GM10266 (cell line): ENCODE results near the gene PLEKHJ1.
"Not testable (repeated sequence)": the region's sequence is repeated elsewhere in the genome, so short reads cannot be mapped to it uniquely, and the experiment has no call there.

Source experiments
- DNase-seq: peaks from one replicate; pipeline ENCODE4 v3.0.0; 2012; ENCODE audit errors: extremely low spot score
- TF ChIP-seq, protein P1 (sequence below): IDR thresholded peaks from 2 replicates; pipeline ENCODE4 v1.5.1; 2012; ENCODE audit warnings: mild to moderate bottlenecking, low read depth; ENCODE audit not compliant: control insufficient read depth, insufficient read depth; ENCODE audit errors: missing control alignments

Gene PLEKHJ1, protein sequence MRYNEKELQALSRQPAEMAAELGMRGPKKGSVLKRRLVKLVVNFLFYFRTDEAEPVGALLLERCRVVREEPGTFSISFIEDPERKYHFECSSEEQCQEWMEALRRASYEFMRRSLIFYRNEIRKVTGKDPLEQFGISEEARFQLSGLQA

DNA sequence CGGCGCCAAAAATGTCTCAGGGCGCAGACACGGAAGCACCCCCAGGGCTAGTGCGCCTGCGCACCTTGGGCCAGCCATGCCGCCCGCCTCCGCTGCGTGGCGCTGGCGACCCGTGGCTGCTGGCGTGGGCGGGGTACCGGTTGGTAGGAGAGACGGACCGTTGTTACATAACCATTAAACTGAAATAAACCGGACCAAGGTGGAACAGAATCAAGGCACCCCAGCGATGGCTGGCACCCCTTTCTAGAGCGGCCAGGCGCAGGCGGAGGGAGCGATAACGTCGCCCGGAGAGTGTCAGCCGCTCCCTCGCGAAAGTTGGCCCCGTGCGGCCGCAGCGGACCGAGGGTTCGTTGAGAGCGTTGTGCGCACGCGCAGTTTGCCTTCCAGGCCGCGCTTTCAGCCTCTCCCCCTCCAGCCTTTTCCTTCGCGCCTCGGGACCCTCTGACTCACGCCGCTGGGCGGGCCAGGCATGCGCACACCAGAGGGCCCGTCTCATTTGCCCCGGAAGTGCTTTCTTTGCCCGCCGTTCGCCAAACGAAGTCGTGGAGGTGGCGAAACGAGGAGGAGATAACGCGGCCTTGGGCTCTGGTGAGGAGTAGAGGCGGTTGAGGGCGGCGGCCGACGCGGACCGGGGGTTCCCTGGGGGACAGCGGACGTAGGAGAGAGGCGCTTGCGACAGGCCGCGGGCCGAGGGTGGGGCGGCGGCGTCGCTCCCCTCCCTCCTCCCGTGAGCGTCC, at the start of gene PLEKHJ1, which contains the start of gene SF3A2:
TSS of gene PLEKHJ1 (minus strand) at position 16 of the 737 bp plus-strand sequence. CDS start 81 bp downstream, outside the sequence.
TSS of gene SF3A2 (plus strand) at position 511 of the 737 bp plus-strand sequence. CDS start 6,595 bp downstream, outside the sequence.
- DNase-seq, result peak; percentile 99
- TF ChIP-seq, protein P1, sequence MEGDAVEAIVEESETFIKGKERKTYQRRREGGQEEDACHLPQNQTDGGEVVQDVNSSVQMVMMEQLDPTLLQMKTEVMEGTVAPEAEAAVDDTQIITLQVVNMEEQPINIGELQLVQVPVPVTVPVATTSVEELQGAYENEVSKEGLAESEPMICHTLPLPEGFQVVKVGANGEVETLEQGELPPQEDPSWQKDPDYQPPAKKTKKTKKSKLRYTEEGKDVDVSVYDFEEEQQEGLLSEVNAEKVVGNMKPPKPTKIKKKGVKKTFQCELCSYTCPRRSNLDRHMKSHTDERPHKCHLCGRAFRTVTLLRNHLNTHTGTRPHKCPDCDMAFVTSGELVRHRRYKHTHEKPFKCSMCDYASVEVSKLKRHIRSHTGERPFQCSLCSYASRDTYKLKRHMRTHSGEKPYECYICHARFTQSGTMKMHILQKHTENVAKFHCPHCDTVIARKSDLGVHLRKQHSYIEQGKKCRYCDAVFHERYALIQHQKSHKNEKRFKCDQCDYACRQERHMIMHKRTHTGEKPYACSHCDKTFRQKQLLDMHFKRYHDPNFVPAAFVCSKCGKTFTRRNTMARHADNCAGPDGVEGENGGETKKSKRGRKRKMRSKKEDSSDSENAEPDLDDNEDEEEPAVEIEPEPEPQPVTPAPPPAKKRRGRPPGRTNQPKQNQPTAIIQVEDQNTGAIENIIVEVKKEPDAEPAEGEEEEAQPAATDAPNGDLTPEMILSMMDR, result peak; percentile 100

DNA sequence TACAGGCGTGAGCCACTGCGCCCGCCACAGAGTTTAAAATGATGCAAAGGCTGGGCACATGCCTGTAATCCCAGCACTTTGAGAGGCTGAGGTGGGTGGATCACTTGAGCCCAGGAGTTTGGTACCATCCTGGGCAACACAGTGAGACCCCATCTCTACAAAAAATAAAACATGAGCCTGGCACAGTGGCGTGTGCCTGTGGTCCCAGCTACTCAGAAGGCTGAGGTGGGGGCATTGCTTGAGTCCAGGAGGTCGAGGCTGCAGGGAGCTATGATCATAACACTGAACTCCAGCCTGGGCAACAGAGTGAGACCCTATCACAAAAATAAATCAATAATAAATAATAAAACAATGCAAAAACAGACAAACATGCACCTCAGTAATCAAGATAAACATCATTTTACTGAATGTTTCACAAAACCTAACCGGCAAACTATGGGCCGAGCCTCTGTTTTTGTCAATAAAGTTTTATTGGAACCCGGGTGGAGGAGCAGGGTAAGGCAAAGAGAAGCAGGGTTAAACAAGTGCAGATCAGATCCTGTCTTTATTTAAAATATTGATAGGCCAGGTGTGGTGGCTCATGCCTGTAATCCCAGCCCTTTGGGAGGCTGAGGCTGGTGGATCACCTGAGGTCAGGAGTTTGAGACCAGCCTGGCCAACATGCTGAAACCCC, 47.8 kb upstream of the PLEKHJ1 start:
- no peak for DNase-seq
- TF ChIP-seq, protein P1, result no peak

- TF ChIP-seq, protein P1, result no peak
- DNase-seq, result no peak
Measured at GRCh38 chr19:2282862-2283237, 46.7 kb upstream of the PLEKHJ1 start.

- TF ChIP-seq, protein P1, result no peak
- DNase-seq, result peak; percentile 70
Measured at GRCh38 chr19:2282062-2282861, 46.1 kb upstream of the PLEKHJ1 start, which contains the start of gene PEAK3. Gene PEAK3 (minus strand): TSS chr19:2282175. CDS start chr19:2280931, 1,244 bp downstream.

DNA sequence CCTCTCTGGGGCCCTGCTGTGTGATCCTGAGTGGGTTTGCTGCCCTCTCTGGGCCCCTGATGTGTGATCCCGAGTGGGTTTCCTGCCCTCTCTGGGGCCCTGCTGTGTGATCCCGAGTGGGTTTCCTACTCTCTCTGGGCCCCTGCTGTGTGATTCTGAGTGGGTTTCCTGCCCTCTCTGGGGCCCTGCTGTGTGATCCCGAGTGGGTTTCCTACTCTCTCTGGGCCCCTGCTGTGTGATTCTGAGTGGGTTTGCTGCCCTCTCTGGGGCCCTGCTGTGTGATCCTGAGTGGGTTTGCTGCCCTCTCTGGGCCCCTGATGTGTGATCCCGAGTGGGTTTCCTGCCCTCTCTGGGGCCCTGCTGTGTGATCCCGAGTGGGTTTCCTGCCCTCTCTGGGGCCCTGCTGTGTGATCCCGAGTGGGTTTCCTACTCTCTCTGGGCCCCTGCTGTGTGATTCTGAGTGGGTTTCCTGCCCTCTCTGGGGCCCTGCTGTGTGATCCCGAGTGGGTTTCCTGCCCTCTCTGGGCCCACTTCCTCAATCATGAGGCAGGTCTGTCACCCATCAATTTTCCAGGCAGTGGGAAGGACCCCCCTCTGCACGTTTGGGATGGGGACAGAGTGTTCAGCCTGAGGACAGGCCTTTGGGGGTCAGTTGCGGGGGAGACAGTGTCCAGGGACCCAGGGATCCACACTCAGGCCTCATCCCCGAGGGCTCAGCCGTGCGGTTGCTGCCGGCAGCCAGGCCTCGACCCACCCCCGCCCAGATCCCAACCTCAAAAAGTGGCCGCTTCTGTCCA, 45.3 kb upstream of the PLEKHJ1 start:
- DNase-seq, result not testable (repeated sequence)

GRCh38 chr19:2280633-2281264, 44.6 kb upstream of the PLEKHJ1 start:
- DNase-seq, result no peak
- TF ChIP-seq, protein P1, result no peak
